GM12801 (cell line): ENCODE results near the gene NAALAD2.

Experiments used
- TF ChIP-seq, protein P1 (sequence below): IDR thresholded peaks from one replicate; pipeline ENCODE4 v1.5.1; 2011; ENCODE audit warnings: control low read depth; ENCODE audit not compliant: insufficient read length; ENCODE audit errors: extremely low read depth

The NAALAD2 gene

DNA sequence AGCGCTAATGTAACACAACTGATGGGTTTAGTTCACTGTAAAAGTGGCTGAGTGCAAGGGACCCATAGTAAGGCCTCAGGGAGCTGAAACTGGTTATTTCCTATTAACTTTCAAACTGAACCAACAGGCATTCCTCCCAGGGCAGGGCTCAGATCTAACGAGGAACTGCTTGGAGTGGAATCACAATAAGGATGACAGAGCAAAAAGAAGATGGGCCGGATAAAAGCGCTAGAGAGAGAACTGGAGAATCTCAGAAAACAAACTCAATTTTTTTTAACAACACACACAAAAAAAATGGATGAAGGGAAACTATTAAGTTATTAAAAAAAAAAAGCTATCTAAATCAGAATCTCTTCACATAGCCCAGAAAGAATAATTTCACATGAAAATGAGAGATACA, 102.5 kb downstream of the NAALAD2 start:
- TF ChIP-seq, protein P1, sequence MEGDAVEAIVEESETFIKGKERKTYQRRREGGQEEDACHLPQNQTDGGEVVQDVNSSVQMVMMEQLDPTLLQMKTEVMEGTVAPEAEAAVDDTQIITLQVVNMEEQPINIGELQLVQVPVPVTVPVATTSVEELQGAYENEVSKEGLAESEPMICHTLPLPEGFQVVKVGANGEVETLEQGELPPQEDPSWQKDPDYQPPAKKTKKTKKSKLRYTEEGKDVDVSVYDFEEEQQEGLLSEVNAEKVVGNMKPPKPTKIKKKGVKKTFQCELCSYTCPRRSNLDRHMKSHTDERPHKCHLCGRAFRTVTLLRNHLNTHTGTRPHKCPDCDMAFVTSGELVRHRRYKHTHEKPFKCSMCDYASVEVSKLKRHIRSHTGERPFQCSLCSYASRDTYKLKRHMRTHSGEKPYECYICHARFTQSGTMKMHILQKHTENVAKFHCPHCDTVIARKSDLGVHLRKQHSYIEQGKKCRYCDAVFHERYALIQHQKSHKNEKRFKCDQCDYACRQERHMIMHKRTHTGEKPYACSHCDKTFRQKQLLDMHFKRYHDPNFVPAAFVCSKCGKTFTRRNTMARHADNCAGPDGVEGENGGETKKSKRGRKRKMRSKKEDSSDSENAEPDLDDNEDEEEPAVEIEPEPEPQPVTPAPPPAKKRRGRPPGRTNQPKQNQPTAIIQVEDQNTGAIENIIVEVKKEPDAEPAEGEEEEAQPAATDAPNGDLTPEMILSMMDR = no peak

DNA sequence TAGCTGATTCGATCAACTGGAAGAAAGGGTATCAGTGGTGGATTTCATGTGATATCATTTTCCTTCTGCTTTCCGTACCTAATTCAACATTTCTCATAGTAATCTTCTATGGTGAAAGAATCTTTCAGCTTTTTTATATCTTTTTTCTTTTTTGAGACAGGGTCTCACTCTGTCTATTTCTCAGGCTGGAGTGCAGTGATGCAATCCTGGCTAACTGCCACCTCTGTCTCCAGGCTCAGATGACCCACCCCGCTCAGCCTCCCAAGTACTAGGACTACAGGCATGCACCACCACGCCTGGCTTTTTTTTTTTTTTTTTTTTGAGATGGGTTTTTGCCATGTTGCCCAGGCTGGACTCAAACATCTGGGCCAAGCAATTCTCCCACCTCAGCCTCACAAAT, 107.0 kb downstream of the NAALAD2 start:
- TF ChIP-seq, protein P1 = no peak
